ENCODE results near the gene RAD51B. TPM values are rescaled to one million over a fixed set of nuclear protein-coding genes. Genes with fewer than 3 reads are reported as not detected.

Gene RAD51B
- total and polyA plus RNA-seq, 4 experiments from 2014 or later = 22.0 to 35.7 (median 31.4) TPM

DNA sequence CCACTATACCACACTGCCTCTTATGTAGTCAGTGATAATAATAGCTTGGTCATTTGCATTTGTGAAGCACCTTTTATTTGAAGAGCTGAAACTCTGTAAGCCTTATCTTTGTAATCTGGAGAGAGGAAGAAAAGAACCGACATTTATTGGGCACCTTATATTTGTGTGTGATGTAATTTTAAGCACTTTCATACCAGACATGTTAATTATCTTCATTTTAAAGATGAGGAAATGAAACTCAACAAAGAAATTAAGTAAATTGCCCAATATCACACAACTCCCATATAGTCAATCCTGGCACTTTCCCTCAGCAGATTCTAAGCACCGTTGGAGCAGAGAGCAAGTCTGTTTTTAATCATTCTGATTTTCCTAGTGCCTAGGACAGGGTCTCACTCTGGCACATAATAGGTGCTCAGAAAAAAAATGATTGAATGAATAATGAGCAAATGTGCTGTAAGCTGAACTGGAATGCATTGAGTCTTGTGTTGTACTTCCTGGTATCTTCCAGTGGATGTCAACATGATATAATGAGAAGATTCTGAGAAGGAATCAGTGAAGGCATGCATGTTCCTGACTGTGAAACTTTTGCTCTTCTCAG is 554.4 kb downstream of the RAD51B start:
- DNase-seq = no peak
- H3K36me3 ChIP-seq (ENCODE audit: insufficient read depth, low read length) = no peaks in the 10 kb centered on the region
- H3K27ac ChIP-seq (ENCODE audit: low read depth, low read length) = no peak overlapping the region
- peaks cover 0 to 12% of the 10 kb centered on the region in 2 donors for H3K36me3 Mint-ChIP-seq
- no peak overlapping the region for H3K4me3 ChIP-seq (ENCODE audit: low read length in 2 of 2)
- H3K4me1 ChIP-seq (ENCODE audit: insufficient read depth, low read length) = peaks cover 67% of the 10 kb centered on the region
- peaks cover 0 to 6% (median 1%) of the 10 kb centered on the region in 8 donors for H3K9me3 Mint-ChIP-seq
- H3K27ac Mint-ChIP-seq = peak overlapping the region in 3 of 7 donors; percentile 10 to 39 (median 12)
- no peaks in the 10 kb centered on the region for H3K27me3 Mint-ChIP-seq
- peaks cover 36 to 81% (median 60%) of the 10 kb centered on the region in 4 donors for H3K4me1 Mint-ChIP-seq
- no peaks in the 10 kb centered on the region for H3K27me3 ChIP-seq (ENCODE audit: insufficient read depth, low read length)
- H3K4me3 Mint-ChIP-seq = no peak overlapping the region
- POLR2A ChIA-PET (ENCODE audit: partially characterized antibody) = interaction anchor here (0.8 to 3.4 kb wide), 5 partner anchors 133 to 442 kb away, joined by 3 to 25 read pairs (median 7); partner anchors contain the start of gene ZFP36L1
- intact Hi-C loops (cut with micrococcal nuclease) = loop anchor here (2.0 kb wide), 1 partner anchor 415 kb away; no protein-coding TSS in a partner anchor
- CTCF ChIA-PET (ENCODE audit: partially characterized antibody) = interaction anchor here (0.7 to 2.7 kb wide), 6 partner anchors 31 to 442 kb away, joined by 3 to 10 read pairs (median 4); no protein-coding TSS in a partner anchor
- no peaks in the 10 kb centered on the region for H3K9me3 ChIP-seq (ENCODE audit: control insufficient read depth in 1 of 2, low read length in 2 of 2)

GRCh38 chr14:68374682-68375081 is 555.1 kb downstream of the RAD51B start:
- Mint-ChIP-seq H3K27ac (no peak overlapping the region), H3K9me3 (peaks cover 0 to 6% (median 1%) of the 10 kb centered on the region in 8 donors), H3K4me1 (peaks cover 33 to 80% (median 59%) of the 10 kb centered on the region in 4 donors), H3K27me3 (no peaks in the 10 kb centered on the region), H3K4me3 (no peak overlapping the region), H3K36me3 (peaks cover 0 to 12% of the 10 kb centered on the region in 2 donors)
- no peaks in the 10 kb centered on the region for H3K36me3 ChIP-seq (ENCODE audit: insufficient read depth, low read length)
- no peaks in the 10 kb centered on the region for H3K9me3 ChIP-seq (ENCODE audit: control insufficient read depth in 1 of 2, low read length in 2 of 2)
- no peak overlapping the region for H3K4me3 ChIP-seq (ENCODE audit: low read length in 2 of 2)
- ChIA-PET POLR2A (ENCODE audit: partially characterized antibody) (interaction anchor here (0.8 to 4.6 kb wide), 7 partner anchors 15 to 442 kb away, joined by 3 to 25 read pairs (median 7); partner anchors contain the start of gene ZFP36L1), CTCF (ENCODE audit: partially characterized antibody) (interaction anchor here (0.7 to 2.7 kb wide), 9 partner anchors 19 to 415 kb away, joined by 3 to 10 read pairs (median 3); no protein-coding TSS in a partner anchor)
- peaks cover 64% of the 10 kb centered on the region for H3K4me1 ChIP-seq (ENCODE audit: insufficient read depth, low read length)
- no peak for DNase-seq
- no peaks in the 10 kb centered on the region for H3K27me3 ChIP-seq (ENCODE audit: insufficient read depth, low read length)
- intact Hi-C loops (cut with micrococcal nuclease) = loop anchor here (2.0 kb wide), 1 partner anchor 414 kb away; no protein-coding TSS in a partner anchor
- no peak overlapping the region for H3K27ac ChIP-seq (ENCODE audit: low read depth, low read length)

- Histone ChIP-seq H3K27ac (ENCODE audit: low read depth, low read length) (no peak overlapping the region), H3K27me3 (ENCODE audit: insufficient read depth, low read length) (no peaks in the 10 kb centered on the region), H3K4me1 (ENCODE audit: insufficient read depth, low read length) (peaks cover 63% of the 10 kb centered on the region), H3K9me3 (ENCODE audit: control insufficient read depth in 1 of 2, low read length in 2 of 2) (no peaks in the 10 kb centered on the region), H3K4me3 (ENCODE audit: low read length in 2 of 2) (no peak overlapping the region), H3K36me3 (ENCODE audit: insufficient read depth, low read length) (no peaks in the 10 kb centered on the region)
- Mint-ChIP-seq H3K27ac (peak overlapping the region in 3 of 7 donors; percentile 8 to 72 (median 58)), H3K4me1 (peaks cover 31 to 78% (median 58%) of the 10 kb centered on the region in 4 donors), H3K4me3 (peak overlapping the region in 1 of 8 donors; percentile 20), H3K9me3 (peaks cover 0 to 6% (median 1%) of the 10 kb centered on the region in 8 donors), H3K27me3 (no peaks in the 10 kb centered on the region), H3K36me3 (peaks cover 0 to 9% of the 10 kb centered on the region in 2 donors)
- CTCF ChIA-PET (ENCODE audit: partially characterized antibody) = interaction anchor here (0.8 to 2.7 kb wide), 9 partner anchors 18 to 414 kb away, joined by 3 to 10 read pairs (median 3); no protein-coding TSS in a partner anchor
- intact Hi-C loops (cut with micrococcal nuclease) = loop anchor here (2.0 kb wide), 1 partner anchor 413 kb away; no protein-coding TSS in a partner anchor
- no peak for DNase-seq
- POLR2A ChIA-PET (ENCODE audit: partially characterized antibody) = interaction anchor here (1.0 to 4.6 kb wide), 8 partner anchors 9 to 441 kb away, joined by 3 to 17 read pairs (median 8); no protein-coding TSS in a partner anchor
Measured at GRCh38 chr14:68375376-68375775, 555.8 kb downstream of the RAD51B start.

GRCh38 chr14:68376067-68376779 is 556.6 kb downstream of the RAD51B start:
- Mint-ChIP-seq H3K4me1 (peaks cover 32 to 76% (median 58%) of the 10 kb centered on the region in 4 donors), H3K27ac (peak overlapping the region in 6 of 7 donors; percentile 15 to 94 (median 67))

DNA sequence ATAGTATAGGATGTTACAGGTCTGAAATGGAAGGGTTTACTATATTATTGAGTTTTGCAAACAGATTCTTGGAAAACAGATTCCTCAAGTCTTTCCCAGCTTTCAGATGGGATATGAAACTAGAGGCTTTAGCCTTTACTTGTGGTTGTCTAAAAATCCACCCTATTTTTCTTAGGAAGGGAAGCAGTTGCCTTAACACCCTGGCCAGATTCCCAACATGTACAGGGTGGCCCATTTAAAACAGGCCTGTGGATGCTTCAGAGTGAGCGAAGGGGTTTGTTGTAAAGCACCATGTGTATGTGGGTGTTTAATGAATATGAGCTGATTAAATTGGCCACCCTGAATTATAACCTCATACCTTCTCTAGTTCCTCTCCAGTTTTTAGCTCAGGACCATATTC is 557.4 kb downstream of the RAD51B start:
- peaks cover 0 to 2% (median 0%) of the 10 kb centered on the region in 8 donors for H3K9me3 Mint-ChIP-seq
- Histone ChIP-seq H3K4me1 (ENCODE audit: insufficient read depth, low read length) (peaks cover 68% of the 10 kb centered on the region), H3K27me3 (ENCODE audit: insufficient read depth, low read length) (no peaks in the 10 kb centered on the region), H3K4me3 (ENCODE audit: low read length in 2 of 2) (no peak overlapping the region), H3K36me3 (ENCODE audit: insufficient read depth, low read length) (no peaks in the 10 kb centered on the region), H3K9me3 (ENCODE audit: control insufficient read depth in 1 of 2, low read length in 2 of 2) (no peaks in the 10 kb centered on the region), H3K27ac (ENCODE audit: low read depth, low read length) (peak overlapping the region; percentile 16)
- H3K27me3 Mint-ChIP-seq = no peaks in the 10 kb centered on the region
- peak overlapping the region in 6 of 7 donors; percentile 69 to 94 (median 87) for H3K27ac Mint-ChIP-seq
- H3K4me1 Mint-ChIP-seq = peaks cover 32 to 71% (median 53%) of the 10 kb centered on the region in 4 donors
- H3K36me3 Mint-ChIP-seq = peaks cover 0 to 4% of the 10 kb centered on the region in 2 donors
- H3K4me3 Mint-ChIP-seq = peak overlapping the region in 6 of 8 donors; percentile 29 to 74 (median 48)
- intact Hi-C loops (cut with micrococcal nuclease) = no loop called here
- ChIA-PET POLR2A (ENCODE audit: partially characterized antibody) (interaction anchor here (0.9 to 4.6 kb wide), 17 partner anchors 8 to 440 kb away, joined by 3 to 21 read pairs (median 7); partner anchors contain the start of gene ZFP36L1), CTCF (ENCODE audit: partially characterized antibody) (interaction anchor here (0.7 to 1.8 kb wide), 3 partner anchors 92 to 412 kb away, joined by 3 to 6 read pairs (median 3); no protein-coding TSS in a partner anchor)
- DNase-seq = no peak

More at GRCh38 chr14:68376067-68376779, 556.6 kb downstream of the RAD51B start:
- ChIA-PET POLR2A (ENCODE audit: partially characterized antibody) (interaction anchor here (0.7 to 4.6 kb wide), 11 partner anchors 8 to 440 kb away, joined by 3 to 21 read pairs (median 8); no protein-coding TSS in a partner anchor), CTCF (ENCODE audit: partially characterized antibody) (interaction anchor here (0.7 to 1.8 kb wide), 7 partner anchors 33 to 440 kb away, joined by 3 to 6 read pairs (median 3); no protein-coding TSS in a partner anchor)
- Histone ChIP-seq H3K27me3 (ENCODE audit: insufficient read depth, low read length) (no peaks in the 10 kb centered on the region), H3K36me3 (ENCODE audit: insufficient read depth, low read length) (no peaks in the 10 kb centered on the region), H3K4me1 (ENCODE audit: insufficient read depth, low read length) (peaks cover 68% of the 10 kb centered on the region), H3K27ac (ENCODE audit: low read depth, low read length) (no peak overlapping the region), H3K9me3 (ENCODE audit: control insufficient read depth in 1 of 2, low read length in 2 of 2) (no peaks in the 10 kb centered on the region), H3K4me3 (ENCODE audit: low read length in 2 of 2) (no peak overlapping the region)
- intact Hi-C loops (cut with micrococcal nuclease) = no loop called here
- H3K36me3 Mint-ChIP-seq = peaks cover 0 to 8% of the 10 kb centered on the region in 2 donors
- H3K9me3 Mint-ChIP-seq = peaks cover 0 to 6% (median 1%) of the 10 kb centered on the region in 8 donors
- no peaks in the 10 kb centered on the region for H3K27me3 Mint-ChIP-seq
- peak overlapping the region in 7 of 8 donors; percentile 11 to 61 (median 49) for H3K4me3 Mint-ChIP-seq
- no peak for DNase-seq

DNA sequence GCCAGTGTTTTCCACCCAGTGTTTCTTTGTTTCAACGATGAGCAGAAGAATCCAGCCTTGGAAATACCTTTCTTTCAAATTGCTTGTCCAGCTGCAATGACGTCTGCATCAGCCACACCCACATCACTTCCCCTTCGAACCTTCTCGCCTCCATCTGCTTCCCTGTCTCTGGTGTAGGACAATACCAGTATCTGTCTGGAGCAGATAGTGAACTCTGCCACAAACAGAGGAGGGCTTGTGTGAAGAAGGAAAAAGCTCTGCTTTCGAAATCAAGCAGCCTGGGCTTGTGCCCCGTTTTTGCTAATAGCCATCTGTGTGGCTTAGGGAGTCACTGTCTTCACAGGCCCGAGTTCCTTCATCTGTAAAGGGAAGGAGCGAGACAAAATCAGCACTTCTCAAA is 557.9 kb downstream of the RAD51B start:
- Histone ChIP-seq H3K27ac (ENCODE audit: low read depth, low read length) (peak overlapping the region; percentile 16), H3K36me3 (ENCODE audit: insufficient read depth, low read length) (no peaks in the 10 kb centered on the region), H3K27me3 (ENCODE audit: insufficient read depth, low read length) (no peaks in the 10 kb centered on the region), H3K4me1 (ENCODE audit: insufficient read depth, low read length) (peaks cover 68% of the 10 kb centered on the region), H3K9me3 (ENCODE audit: control insufficient read depth in 1 of 2, low read length in 2 of 2) (no peaks in the 10 kb centered on the region), H3K4me3 (ENCODE audit: low read length in 2 of 2) (no peak overlapping the region)
- Mint-ChIP-seq H3K4me3 (peak overlapping the region in 7 of 8 donors; percentile 29 to 74 (median 42)), H3K9me3 (peaks cover 0 to 2% (median 0%) of the 10 kb centered on the region in 8 donors), H3K27ac (peak overlapping the region in 6 of 7 donors; percentile 69 to 94 (median 87)), H3K4me1 (peaks cover 32 to 70% (median 52%) of the 10 kb centered on the region in 4 donors), H3K36me3 (peaks cover 0 to 4% of the 10 kb centered on the region in 2 donors), H3K27me3 (no peaks in the 10 kb centered on the region)
- DNase-seq = peak in 1 of 5 donors; percentile 10
- ChIA-PET CTCF (ENCODE audit: partially characterized antibody) (interaction anchor here (0.7 to 1.8 kb wide), 6 partner anchors 84 to 411 kb away, joined by 3 to 6 read pairs (median 3); no protein-coding TSS in a partner anchor), POLR2A (ENCODE audit: partially characterized antibody) (interaction anchor here (0.8 to 4.6 kb wide), 19 partner anchors 9 to 439 kb away, joined by 3 to 21 read pairs (median 4); partner anchors contain the start of gene ZFP36L1)
- intact Hi-C loops (cut with micrococcal nuclease) = no loop called here

All from CD4-positive, alpha-beta memory T cell (primary cell).